ENCODE results near the gene ACER2. TPM values are rescaled to one million over a fixed set of nuclear protein-coding genes. Genes with fewer than 3 reads are reported as not detected.
A peak's percentile ranks its signal among the peaks of the same experiment; 100 is the strongest.

ACER2 gene
- total RNA-seq, 4 donors from 2014 or later, result 1.8 to 4.1 (median 2.6) TPM

- no peaks in the 10 kb centered on the region for H3K9me3 ChIP-seq
- intact Hi-C loops (cut with DNase I), result no loop called here
- peaks cover 0 to 13% (median 12%) of the 10 kb centered on the region in 4 donors for H3K4me1 ChIP-seq
- TF ChIP-seq CTCF (IDR thresholded peaks at IDR 0.05), result peak; percentile 63 to 97 (median 76)
- TF ChIP-seq EP300 (IDR thresholded peaks at IDR 0.05), result no peak
- no peak for TF ChIP-seq POLR2A (IDR thresholded peaks at IDR 0.05; ENCODE audit: low read depth)
- TF ChIP-seq POLR2AphosphoS5 (IDR thresholded peaks at IDR 0.05), result no peak
- H3K27ac ChIP-seq (replicated peaks in 1 of 4), result peak overlapping the region in 1 of 4 donors; percentile 43
- peak overlapping the region; percentile 58 to 84 (median 68) for H3K4me3 ChIP-seq
- H3K36me3 ChIP-seq, result no peaks in the 10 kb centered on the region
- no peak for DNase-seq (ENCODE audit: extremely low spot score)
- no peaks in the 10 kb centered on the region for H3K27me3 ChIP-seq
- 23% methylated on average over 36 of the region's 49 CpGs for WGBS
Observed at GRCh38 chr9:19464764-19465585, 56.2 kb downstream of the ACER2 start.

- H3K9me3 ChIP-seq, result no peaks in the 10 kb centered on the region
- TF ChIP-seq POLR2A (IDR thresholded peaks at IDR 0.05; ENCODE audit: low read depth) (no peak), CTCF (IDR thresholded peaks at IDR 0.05) (no peak), POLR2AphosphoS5 (IDR thresholded peaks at IDR 0.05) (no peak), EP300 (IDR thresholded peaks at IDR 0.05) (no peak)
- no peaks in the 10 kb centered on the region for H3K27me3 ChIP-seq
- H3K36me3 ChIP-seq, result no peaks in the 10 kb centered on the region
- intact Hi-C loops (cut with DNase I), result no loop called here
- no peak overlapping the region for H3K4me3 ChIP-seq
- DNase-seq (ENCODE audit: extremely low spot score), result no peak
- peaks cover 0 to 13% (median 12%) of the 10 kb centered on the region in 4 donors for H3K4me1 ChIP-seq
- H3K27ac ChIP-seq (replicated peaks in 1 of 4), result no peak overlapping the region
- WGBS, result 89% methylated on average over 9 of the region's 13 CpGs
Observed at GRCh38 chr9:19465586-19466279, 56.9 kb downstream of the ACER2 start.

DNA sequence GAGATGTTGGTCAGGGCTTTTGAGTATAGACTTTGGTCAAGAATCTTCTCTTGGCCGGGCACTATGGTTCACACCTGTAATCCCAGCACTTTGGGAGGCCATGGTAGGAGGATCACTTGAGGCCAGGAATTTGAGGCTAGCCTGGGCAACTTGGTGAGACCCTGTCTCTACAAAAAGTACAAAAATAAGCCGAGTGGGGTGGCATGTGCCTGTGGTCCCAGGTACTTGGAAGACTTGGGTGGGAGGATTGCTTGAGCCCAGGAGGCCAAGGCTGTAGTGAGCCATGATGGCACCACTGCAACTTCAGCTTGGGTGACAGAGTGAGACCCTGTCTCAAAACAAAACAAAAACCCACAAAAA lies 57.5 kb downstream of the ACER2 start:
- Histone ChIP-seq H3K27me3 (no peaks in the 10 kb centered on the region), H3K27ac (replicated peaks in 1 of 4) (no peak overlapping the region), H3K9me3 (no peaks in the 10 kb centered on the region), H3K4me1 (peaks cover 0 to 18% (median 14%) of the 10 kb centered on the region in 4 donors), H3K36me3 (no peaks in the 10 kb centered on the region), H3K4me3 (no peak overlapping the region)
- intact Hi-C loops (cut with DNase I), result no loop called here
- WGBS, result 94% methylated on average over 2 of the region's 2 CpGs
- TF ChIP-seq CTCF (IDR thresholded peaks at IDR 0.05) (no peak), EP300 (IDR thresholded peaks at IDR 0.05) (no peak), POLR2AphosphoS5 (IDR thresholded peaks at IDR 0.05) (no peak), POLR2A (IDR thresholded peaks at IDR 0.05; ENCODE audit: low read depth) (no peak)
- no peak for DNase-seq (ENCODE audit: extremely low spot score)

DNA sequence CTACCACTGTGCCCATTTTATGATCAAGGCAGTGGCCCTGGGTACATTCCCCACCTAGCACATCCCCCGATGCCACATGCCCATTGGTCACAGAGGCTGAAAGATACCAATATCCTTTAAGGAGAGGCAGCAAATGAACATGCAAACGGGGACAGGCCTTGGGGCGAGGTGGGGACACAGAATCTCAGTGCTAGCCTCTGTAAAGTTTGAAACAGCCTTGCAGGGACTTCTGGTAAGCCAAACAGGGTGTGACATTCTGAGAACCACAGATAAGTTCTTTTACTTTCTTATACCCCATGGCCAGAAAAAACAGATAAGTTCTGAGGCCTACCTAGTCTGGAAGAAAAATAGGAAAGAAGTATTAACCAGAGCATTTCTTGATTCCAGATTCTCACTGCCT lies 60.5 kb downstream of the ACER2 start:
- Histone ChIP-seq H3K4me3 (no peak overlapping the region), H3K4me1 (peaks cover 9 to 25% (median 22%) of the 10 kb centered on the region in 4 donors), H3K27me3 (no peaks in the 10 kb centered on the region), H3K36me3 (no peaks in the 10 kb centered on the region), H3K27ac (replicated peaks in 1 of 4) (no peak overlapping the region), H3K9me3 (no peaks in the 10 kb centered on the region)
- WGBS, result 90% methylated on average over 3 of the region's 3 CpGs
- no peak for DNase-seq (ENCODE audit: extremely low spot score)
- TF ChIP-seq POLR2A (IDR thresholded peaks at IDR 0.05; ENCODE audit: low read depth) (no peak), EP300 (IDR thresholded peaks at IDR 0.05) (no peak), CTCF (IDR thresholded peaks at IDR 0.05) (no peak), POLR2AphosphoS5 (IDR thresholded peaks at IDR 0.05) (no peak)
- intact Hi-C loops (cut with DNase I), result no loop called here

Measured in esophagus muscularis mucosa (tissue), 4 donors.